BJ (cell line): ENCODE results near the gene PSMD2. TPM values are rescaled to one million over a fixed set of nuclear protein-coding genes. Genes with fewer than 3 reads are reported as not detected.

Experiments
- CTCF ChIA-PET: fragments of 350-600 bp; formaldehyde crosslinking; extraction: SDS; loops from one replicate; lab custom pipeline; 2021; ENCODE audit warnings: antibody characterized with exemption, inconsistent platforms; lab: Yijun Ruan, JAX
- POLR2A ChIA-PET: fragments of 300-600 bp; sonication (Branson Sonifier 250); formaldehyde crosslinking; extraction: SDS; loops from one replicate; lab custom pipeline; 2021; ENCODE audit warnings: antibody characterized with exemption; lab: Charles Lee
- DNase-seq: peaks from one replicate; pipeline ENCODE4 v3.0.0-alpha.2; 2011; ENCODE audit warnings: low read depth
- H3K27me3 ChIP-seq: 2 replicates; pipeline ENCODE4 v1.6.0; 2011; ENCODE audit warnings: low read length; ENCODE audit not compliant: control insufficient read depth, insufficient read depth
- H3K36me3 ChIP-seq: 2 replicates; pipeline ENCODE4 v1.5.1; 2011; ENCODE audit warnings: low read length; ENCODE audit not compliant: control insufficient read depth, insufficient read depth
- H3K4me3 ChIP-seq: 2 replicates; pipeline ENCODE4 v1.5.1; 2011; ENCODE audit warnings: low read depth, mild to moderate bottlenecking, control low read depth, low read length
- CTCF ChIP-seq: IDR thresholded peaks from 2 replicates; pipeline ENCODE4 v1.5.1; 2011; ENCODE audit warnings: low read depth, mild to moderate bottlenecking, control low read depth, inconsistent platforms, low read length, moderate library complexity; ENCODE audit not compliant: insufficient read depth
- polyA plus RNA-seq: library from polyadenylated mRNA; depleted of rRNA; stranded (reverse); fragments of >200 nt; gene quantifications from 2 replicates; pipeline ENCODE4 v1.2.3, GENCODE V29; 2011

PSMD2 gene
- polyA plus RNA-seq, 1 experiment: 330 TPM

- POLR2A ChIA-PET: no interaction called here
Observed at GRCh38 chr3:184305577-184305976, 6.5 kb downstream of the PSMD2 start.

GRCh38 chr3:184306341-184306972, 7.4 kb downstream of the PSMD2 start:
- no peak for TF ChIP-seq CTCF
- H3K4me3 ChIP-seq: no peak overlapping the region
- CTCF ChIA-PET: interaction anchor here (0.6 to 1.9 kb wide), 3 partner anchors 33 to 405 kb away, joined by 3 to 6 read pairs (median 3); no protein-coding TSS in a partner anchor
- peaks cover 34% of the 10 kb centered on the region for H3K36me3 ChIP-seq
- DNase-seq: no peak
- POLR2A ChIA-PET: no interaction called here
- no peaks in the 10 kb centered on the region for H3K27me3 ChIP-seq

More at GRCh38 chr3:184305577-184305976, 6.5 kb downstream of the PSMD2 start:
- no peak for DNase-seq
- no peaks in the 10 kb centered on the region for H3K27me3 ChIP-seq
- H3K36me3 ChIP-seq: peaks cover 38% of the 10 kb centered on the region
- CTCF ChIA-PET: interaction anchor here (0.6 to 1.9 kb wide), 3 partner anchors 34 to 404 kb away, joined by 3 to 6 read pairs (median 3); no protein-coding TSS in a partner anchor
- no peak overlapping the region for H3K4me3 ChIP-seq
- peak; percentile 41 for TF ChIP-seq CTCF

- ChIA-PET CTCF (no interaction called here), POLR2A (no interaction called here)
- H3K36me3 ChIP-seq: peaks cover 24% of the 10 kb centered on the region
- TF ChIP-seq CTCF: no peak
- no peak for DNase-seq
- H3K4me3 ChIP-seq: no peak overlapping the region
- no peaks in the 10 kb centered on the region for H3K27me3 ChIP-seq
Observed at GRCh38 chr3:184307915-184308314, 8.9 kb downstream of the PSMD2 start.

- Histone ChIP-seq H3K27me3 (no peaks in the 10 kb centered on the region), H3K36me3 (peaks cover 21% of the 10 kb centered on the region), H3K4me3 (no peak overlapping the region)
- TF ChIP-seq CTCF: no peak
- POLR2A ChIA-PET: no interaction called here
- CTCF ChIA-PET: interaction anchor here (1.2 kb wide), 1 partner anchor 63 kb away, joined by 3 read pairs; no protein-coding TSS in a partner anchor
- no peak for DNase-seq
Observed at GRCh38 chr3:184308744-184309143, 9.7 kb downstream of the PSMD2 start.

GRCh38 chr3:184311633-184312032, 12.6 kb downstream of the PSMD2 start:
- H3K4me3 ChIP-seq: no peak overlapping the region
- TF ChIP-seq CTCF: no peak
- ChIA-PET POLR2A (no interaction called here), CTCF (interaction anchor here (1.1 to 1.5 kb wide), 2 partner anchors 9 to 11 kb away, joined by 5 to 8 read pairs; no protein-coding TSS in a partner anchor)
- H3K27me3 ChIP-seq: no peaks in the 10 kb centered on the region
- no peak for DNase-seq
- peaks cover 10% of the 10 kb centered on the region for H3K36me3 ChIP-seq
